Smooth muscle cell of the brain vasculature (primary cell): ENCODE results near the gene MPG.
"Not testable (repeated sequence)": the region's sequence is repeated elsewhere in the genome, so short reads cannot be mapped to it uniquely, and the experiment has no call there.

Experiments
- DNase-seq: peaks from one replicate; pipeline ENCODE4 v3.0.0-alpha.2; 2012; ENCODE audit warnings: low read depth, low spot score

Gene MPG

GRCh38 chr16:112153-112840 is 34.3 kb downstream of the MPG start:
- DNase-seq = no peak

GRCh38 chr16:114327-114726 is 36.3 kb downstream of the MPG start:
- DNase-seq = no peak

GRCh38 chr16:116015-116414 is 38.0 kb downstream of the MPG start:
- no peak for DNase-seq

- DNase-seq = no peak
These were observed 39.6 kb downstream of the MPG start for GRCh38 chr16:117379-118365.

- no peak for DNase-seq
These were observed 40.8 kb downstream of the MPG start for GRCh38 chr16:118857-119256.

GRCh38 chr16:119295-119694 is 41.3 kb downstream of the MPG start:
- DNase-seq = no peak

- no peak for DNase-seq
These were observed 41.9 kb downstream of the MPG start for GRCh38 chr16:119835-120491.

- no peak for DNase-seq
These were observed 42.7 kb downstream of the MPG start for GRCh38 chr16:120756-121155.

GRCh38 chr16:122361-122760 is 44.3 kb downstream of the MPG start:
- no peak for DNase-seq

- not testable (repeated sequence) for DNase-seq
These were observed 45.7 kb downstream of the MPG start for GRCh38 chr16:123558-124350.

- DNase-seq = no peak
These were observed 47.0 kb downstream of the MPG start for GRCh38 chr16:125011-125410.

- DNase-seq = no peak
These were observed 51.0 kb downstream of the MPG start for GRCh38 chr16:129075-129474.

GRCh38 chr16:130533-131173 is 52.6 kb downstream of the MPG start:
- no peak for DNase-seq

- DNase-seq = no peak
These were observed 54.1 kb downstream of the MPG start for GRCh38 chr16:132120-132519.

- DNase-seq = no peak
These were observed 55.7 kb downstream of the MPG start for GRCh38 chr16:133716-134115.
